IPS-15b (cell line): Measurements from ENCODE around the gene HMX1.

Source experiments
- H3K27me3 ChIP-seq: one replicate; pipeline ENCODE4 v1.6.1; 2013; ENCODE audit warnings: low read length; ENCODE audit not compliant: control insufficient read depth, insufficient read depth
- H3K36me3 ChIP-seq: one replicate; pipeline ENCODE4 v1.6.1; 2013; ENCODE audit warnings: low read length; ENCODE audit not compliant: control insufficient read depth, insufficient read depth
- H3K4me1 ChIP-seq: one replicate; pipeline ENCODE4 v1.6.1; 2013; ENCODE audit warnings: mild to moderate bottlenecking, low read length; ENCODE audit not compliant: control insufficient read depth, insufficient read depth
- H3K4me3 ChIP-seq: one replicate; pipeline ENCODE4 v1.5.1; 2013; ENCODE audit warnings: low read depth, low read length
- H3K9ac ChIP-seq: one replicate; pipeline ENCODE4 v1.6.1; 2013; ENCODE audit warnings: low read depth, mild to moderate bottlenecking, low read length
- H3K9me3 ChIP-seq: one replicate; pipeline ENCODE4 v1.6.1; 2013; ENCODE audit warnings: mild to moderate bottlenecking, low read length; ENCODE audit not compliant: control insufficient read depth, insufficient read depth

The HMX1 gene

GRCh38 chr4:8907596-8908205, 36.1 kb upstream of the HMX1 start:
- H3K4me3 ChIP-seq: no peak overlapping the region
- H3K4me1 ChIP-seq: no peaks in the 10 kb centered on the region
- no peaks in the 10 kb centered on the region for H3K27me3 ChIP-seq
- no peaks in the 10 kb centered on the region for H3K9me3 ChIP-seq
- H3K9ac ChIP-seq: no peak overlapping the region
- no peaks in the 10 kb centered on the region for H3K36me3 ChIP-seq

GRCh38 chr4:8906991-8907595, 35.5 kb upstream of the HMX1 start:
- no peaks in the 10 kb centered on the region for H3K4me1 ChIP-seq
- H3K9me3 ChIP-seq: no peaks in the 10 kb centered on the region
- no peak overlapping the region for H3K9ac ChIP-seq
- H3K4me3 ChIP-seq: no peak overlapping the region
- no peaks in the 10 kb centered on the region for H3K27me3 ChIP-seq
- H3K36me3 ChIP-seq: no peaks in the 10 kb centered on the region

GRCh38 chr4:8906668-8906970, 35.0 kb upstream of the HMX1 start:
- Histone ChIP-seq H3K27me3 (no peaks in the 10 kb centered on the region), H3K4me3 (no peak overlapping the region), H3K9me3 (no peaks in the 10 kb centered on the region), H3K4me1 (no peaks in the 10 kb centered on the region), H3K9ac (no peak overlapping the region), H3K36me3 (no peaks in the 10 kb centered on the region)

- Histone ChIP-seq H3K4me1 (no peaks in the 10 kb centered on the region), H3K4me3 (no peak overlapping the region), H3K27me3 (no peaks in the 10 kb centered on the region), H3K9ac (no peak overlapping the region), H3K36me3 (no peaks in the 10 kb centered on the region), H3K9me3 (peaks cover 5% of the 10 kb centered on the region)
Observed at GRCh38 chr4:8905773-8906667, 34.4 kb upstream of the HMX1 start.

GRCh38 chr4:8905226-8905772, 33.7 kb upstream of the HMX1 start:
- H3K27me3 ChIP-seq: no peaks in the 10 kb centered on the region
- no peaks in the 10 kb centered on the region for H3K36me3 ChIP-seq
- peaks cover 10% of the 10 kb centered on the region for H3K9me3 ChIP-seq
- H3K4me1 ChIP-seq: no peaks in the 10 kb centered on the region
- H3K4me3 ChIP-seq: no peak overlapping the region
- no peak overlapping the region for H3K9ac ChIP-seq

- Histone ChIP-seq H3K27me3 (no peaks in the 10 kb centered on the region), H3K4me3 (no peak overlapping the region)
Observed at GRCh38 chr4:8904666-8905065, 33.0 kb upstream of the HMX1 start.

GRCh38 chr4:8904041-8904501, 32.4 kb upstream of the HMX1 start:
- Histone ChIP-seq H3K36me3 (no peaks in the 10 kb centered on the region), H3K4me1 (no peaks in the 10 kb centered on the region), H3K27me3 (no peaks in the 10 kb centered on the region), H3K4me3 (no peak overlapping the region), H3K9me3 (peaks cover 10% of the 10 kb centered on the region), H3K9ac (no peak overlapping the region)

More at GRCh38 chr4:8904666-8905065, 33.0 kb upstream of the HMX1 start:
- no peaks in the 10 kb centered on the region for H3K4me1 ChIP-seq
- peaks cover 10% of the 10 kb centered on the region for H3K9me3 ChIP-seq
- no peak overlapping the region for H3K9ac ChIP-seq
- no peaks in the 10 kb centered on the region for H3K36me3 ChIP-seq

GRCh38 chr4:8901335-8901734, 29.7 kb upstream of the HMX1 start:
- Histone ChIP-seq H3K4me1 (peaks cover 4% of the 10 kb centered on the region), H3K36me3 (no peaks in the 10 kb centered on the region), H3K9ac (no peak overlapping the region), H3K27me3 (peaks cover 15% of the 10 kb centered on the region), H3K9me3 (peaks cover 10% of the 10 kb centered on the region), H3K4me3 (no peak overlapping the region)

GRCh38 chr4:8900588-8900987, 28.9 kb upstream of the HMX1 start:
- Histone ChIP-seq H3K4me3 (no peak overlapping the region), H3K4me1 (peaks cover 5% of the 10 kb centered on the region), H3K36me3 (no peaks in the 10 kb centered on the region), H3K27me3 (peaks cover 21% of the 10 kb centered on the region), H3K9ac (no peak overlapping the region), H3K9me3 (peaks cover 10% of the 10 kb centered on the region)

- H3K9me3 ChIP-seq: peaks cover 10% of the 10 kb centered on the region
- H3K9ac ChIP-seq: no peak overlapping the region
- no peak overlapping the region for H3K4me3 ChIP-seq
- H3K27me3 ChIP-seq: peaks cover 41% of the 10 kb centered on the region
- peaks cover 5% of the 10 kb centered on the region for H3K4me1 ChIP-seq
- H3K36me3 ChIP-seq: no peaks in the 10 kb centered on the region
Observed at GRCh38 chr4:8898419-8898818, 26.8 kb upstream of the HMX1 start.

GRCh38 chr4:8897251-8898167, 25.9 kb upstream of the HMX1 start:
- Histone ChIP-seq H3K36me3 (no peaks in the 10 kb centered on the region), H3K27me3 (peaks cover 48% of the 10 kb centered on the region), H3K4me3 (no peak overlapping the region), H3K4me1 (peaks cover 5% of the 10 kb centered on the region), H3K9me3 (peaks cover 10% of the 10 kb centered on the region), H3K9ac (no peak overlapping the region)
